HepG2 (cell line): Measurements from ENCODE around the gene CD300A. TPM values are rescaled to one million over a fixed set of nuclear protein-coding genes. Genes with fewer than 3 reads are reported as not detected.
A peak's percentile ranks its signal among the peaks of the same experiment; 100 is the strongest.

Experiments used
- CENPT ChIP-seq: sonication (generic); formaldehyde crosslinking; IDR thresholded peaks from 2 replicates; pipeline ENCODE4 v1.8.0; 2022; ENCODE audit warnings: low read depth, mild to moderate bottlenecking, moderate library complexity, missing genetic modification reagents
- DPF2 ChIP-seq: sonication (generic); formaldehyde crosslinking; IDR thresholded peaks from 2 replicates; pipeline ENCODE4 v1.4.0; 2020; ENCODE audit warnings: mild to moderate bottlenecking, low read depth, missing genetic modification reagents, borderline replicate concordance
- HDAC1 ChIP-seq: sonication (generic); formaldehyde crosslinking; IDR thresholded peaks from 2 replicates; pipeline ENCODE4 v1.5.1; 2020; ENCODE audit warnings: mild to moderate bottlenecking, missing genetic modification reagents
- HOXA7 ChIP-seq: sonication (generic); formaldehyde crosslinking; IDR thresholded peaks from 2 replicates; pipeline ENCODE4 v1.8.1; 2022; ENCODE audit warnings: mild to moderate bottlenecking, missing genetic modification reagents, moderate library complexity
- HOXA9 ChIP-seq: sonication (generic); formaldehyde crosslinking; IDR thresholded peaks from 2 replicates; pipeline ENCODE4 v1.8.1; 2022; ENCODE audit warnings: missing genetic modification reagents, mild to moderate bottlenecking, moderate library complexity, borderline replicate concordance
- KAT2B ChIP-seq: fragments of 150-350 bp; IDR thresholded peaks from 2 replicates; pipeline ENCODE4 v1.6.1; 2014; ENCODE audit warnings: low read depth, low read length, borderline replicate concordance
- KDM5A ChIP-seq: fragments of 200-600 bp; sonication (generic); IDR thresholded peaks from 2 replicates; pipeline ENCODE4 v1.7.0; 2018; ENCODE audit warnings: antibody characterized with exemption, mild to moderate bottlenecking, low read length, borderline replicate concordance
- KDM5B ChIP-seq: sonication (generic); formaldehyde crosslinking; IDR thresholded peaks from 2 replicates; pipeline ENCODE4 v1.4.0; 2020; ENCODE audit warnings: missing genetic modification reagents, mild to moderate bottlenecking, borderline replicate concordance
- KLF12 ChIP-seq: sonication (generic); formaldehyde crosslinking; IDR thresholded peaks from 2 replicates; pipeline ENCODE4 v1.4.0; 2020; ENCODE audit warnings: missing genetic modification reagents, borderline replicate concordance
- MTA3 ChIP-seq: sonication (generic); formaldehyde crosslinking; IDR thresholded peaks from 2 replicates; pipeline ENCODE4 v1.4.0; 2020; ENCODE audit warnings: missing genetic modification reagents
- NKX3-1 ChIP-seq: sonication (generic); formaldehyde crosslinking; IDR thresholded peaks from 2 replicates; pipeline ENCODE4 v1.5.0; 2020; ENCODE audit warnings: missing genetic modification reagents
- NRL ChIP-seq: sonication (generic); formaldehyde crosslinking; IDR thresholded peaks from 2 replicates; pipeline ENCODE4 v1.5.0; 2020; ENCODE audit warnings: missing genetic modification reagents, mild to moderate bottlenecking, moderate library complexity, borderline replicate concordance
- SAP130 ChIP-seq: IDR thresholded peaks from 2 replicates; pipeline ENCODE4 v1.6.1; 2016; ENCODE audit warnings: low read depth
- SNAI1 ChIP-seq: sonication (generic); formaldehyde crosslinking; IDR thresholded peaks from 2 replicates; pipeline ENCODE4 v1.5.0; 2020; ENCODE audit warnings: mild to moderate bottlenecking, missing genetic modification reagents, borderline replicate concordance
- TAF1 ChIP-seq: sonication (generic); formaldehyde crosslinking; IDR thresholded peaks from 2 replicates; pipeline ENCODE4 v1.4.0; 2020; ENCODE audit warnings: missing genetic modification reagents
- TCF7L2 ChIP-seq: IDR thresholded peaks from 2 replicates; pipeline ENCODE4 v1.6.1; 2011; ENCODE audit warnings: mild to moderate bottlenecking, low read depth, low read length, moderate library complexity
- ZBTB1 ChIP-seq: sonication (generic); formaldehyde crosslinking; IDR thresholded peaks from 2 replicates; pipeline ENCODE4 v1.4.0; 2020; ENCODE audit warnings: missing genetic modification reagents, borderline replicate concordance
- ZMYM2 ChIP-seq: sonication (generic); formaldehyde crosslinking; IDR thresholded peaks from 2 replicates; pipeline ENCODE4 v1.8.0; 2022; ENCODE audit warnings: mild to moderate bottlenecking, missing genetic modification reagents
- ZMYM4 ChIP-seq: sonication (generic); formaldehyde crosslinking; IDR thresholded peaks from 2 replicates; pipeline ENCODE4 v1.8.1; 2023; ENCODE audit warnings: mild to moderate bottlenecking, missing genetic modification reagents
- ZNF101 ChIP-seq: sonication (generic); formaldehyde crosslinking; IDR thresholded peaks from 2 replicates; pipeline ENCODE4 v1.4.0; 2020; ENCODE audit warnings: mild to moderate bottlenecking, low read depth, missing genetic modification reagents, borderline replicate concordance
- ZNF24 ChIP-seq: fragments of 450-650 bp; IDR thresholded peaks from 2 replicates; pipeline ENCODE4 v1.6.1; 2017; ENCODE audit warnings: antibody characterized with exemption, mild to moderate bottlenecking
- ZNF558 ChIP-seq: sonication (generic); formaldehyde crosslinking; IDR thresholded peaks from 2 replicates; pipeline ENCODE4 v1.9.0; 2022; ENCODE audit warnings: mild to moderate bottlenecking, missing genetic modification reagents, borderline replicate concordance
- ZNF670 ChIP-seq: sonication (generic); formaldehyde crosslinking; IDR thresholded peaks from 2 replicates; pipeline ENCODE4 v1.8.0; 2022; ENCODE audit warnings: mild to moderate bottlenecking, missing genetic modification reagents, borderline replicate concordance
- ZNF703 ChIP-seq: sonication (generic); formaldehyde crosslinking; IDR thresholded peaks from 2 replicates; pipeline ENCODE4 v1.5.1; 2020; ENCODE audit warnings: missing genetic modification reagents, mild to moderate bottlenecking, moderate library complexity, borderline replicate concordance
- ZNF709 ChIP-seq: sonication (generic); formaldehyde crosslinking; IDR thresholded peaks from 2 replicates; pipeline ENCODE4 v1.5.0; 2020; ENCODE audit warnings: mild to moderate bottlenecking, missing genetic modification reagents
- ZNF749 ChIP-seq: sonication (generic); formaldehyde crosslinking; IDR thresholded peaks from 2 replicates; pipeline ENCODE4 v1.8.0; 2022; ENCODE audit warnings: mild to moderate bottlenecking, missing genetic modification reagents, moderate library complexity, borderline replicate concordance
- ZNF773 ChIP-seq: sonication (generic); formaldehyde crosslinking; IDR thresholded peaks from 2 replicates; pipeline ENCODE4 v1.4.0; 2020; ENCODE audit warnings: missing genetic modification reagents, borderline replicate concordance
- ZNF841 ChIP-seq: sonication (generic); formaldehyde crosslinking; IDR thresholded peaks from 2 replicates; pipeline ENCODE4 v1.8.1; 2023; ENCODE audit warnings: missing genetic modification reagents, borderline replicate concordance
- polyA plus RNA-seq, 8 experiments: library from polyadenylated mRNA; depleted of rRNA in 3 of 8; stranded (reverse) in 7 of 8; unstranded in 1 of 8; fragments of >200 nt; fragmentation: Illumina TruSeq in 4 of 8; extraction: Trizol in 4 of 8; gene quantifications; 2 replicates each; pipeline versions ENCODE4 v1.2.1 to v1.2.3, GENCODE V29; 2011 to 2016; ENCODE audit warnings: low read depth in 4 of 8, missing spikeins in 1 of 8, mixed read lengths in 1 of 8; ENCODE audit not compliant: insufficient read depth in 1 of 8
- total RNA-seq, 5 experiments: library from RNA; depleted of rRNA; stranded (reverse); fragments of >200 nt; fragmentation: Illumina TruSeq; extraction: Trizol; gene quantifications; 2 replicates each; pipeline ENCODE4 v1.2.3, GENCODE V29; 2016; ENCODE audit warnings: low read depth in 1 of 5
- TF ChIP-seq, protein P1 (sequence below): sonication (generic); formaldehyde crosslinking; IDR thresholded peaks from 2 replicates; pipeline ENCODE4 v1.5.0; 2020; ENCODE audit warnings: mild to moderate bottlenecking, missing genetic modification reagents
- TF ChIP-seq, protein P2 (sequence below): sonication (generic); formaldehyde crosslinking; IDR thresholded peaks from 2 replicates; pipeline ENCODE4 v1.8.1; 2023; ENCODE audit warnings: missing genetic modification reagents, inconsistent platforms, borderline replicate concordance

CD300A gene
- total and polyA plus RNA-seq, 2 of the 13 experiments (the other 11 are each of a cell fraction or from before 2014, with no cell fraction given) = not detected

DNA sequence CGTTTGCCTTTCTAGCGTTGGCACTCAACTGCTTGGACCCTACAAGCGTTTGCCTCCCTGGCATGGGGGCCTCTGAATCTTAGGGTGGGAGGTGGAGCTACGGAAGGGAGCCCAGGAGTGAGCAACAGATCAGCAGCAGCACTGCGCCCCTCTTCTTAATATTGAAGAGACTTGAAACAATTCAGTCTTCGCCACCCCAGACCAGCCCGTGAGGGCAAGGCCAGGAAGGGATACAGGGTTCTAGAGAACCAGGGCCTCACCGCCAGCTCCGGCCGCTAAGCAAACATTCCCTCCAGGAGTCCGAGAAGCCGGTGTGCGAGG is 36.1 kb upstream of the CD300A start (continued):
- peak; percentile 62; the same call in 1 of the 2 replicates for TF ChIP-seq ZMYM4
- no peak for TF ChIP-seq TCF7L2
- TF ChIP-seq, protein P1, sequence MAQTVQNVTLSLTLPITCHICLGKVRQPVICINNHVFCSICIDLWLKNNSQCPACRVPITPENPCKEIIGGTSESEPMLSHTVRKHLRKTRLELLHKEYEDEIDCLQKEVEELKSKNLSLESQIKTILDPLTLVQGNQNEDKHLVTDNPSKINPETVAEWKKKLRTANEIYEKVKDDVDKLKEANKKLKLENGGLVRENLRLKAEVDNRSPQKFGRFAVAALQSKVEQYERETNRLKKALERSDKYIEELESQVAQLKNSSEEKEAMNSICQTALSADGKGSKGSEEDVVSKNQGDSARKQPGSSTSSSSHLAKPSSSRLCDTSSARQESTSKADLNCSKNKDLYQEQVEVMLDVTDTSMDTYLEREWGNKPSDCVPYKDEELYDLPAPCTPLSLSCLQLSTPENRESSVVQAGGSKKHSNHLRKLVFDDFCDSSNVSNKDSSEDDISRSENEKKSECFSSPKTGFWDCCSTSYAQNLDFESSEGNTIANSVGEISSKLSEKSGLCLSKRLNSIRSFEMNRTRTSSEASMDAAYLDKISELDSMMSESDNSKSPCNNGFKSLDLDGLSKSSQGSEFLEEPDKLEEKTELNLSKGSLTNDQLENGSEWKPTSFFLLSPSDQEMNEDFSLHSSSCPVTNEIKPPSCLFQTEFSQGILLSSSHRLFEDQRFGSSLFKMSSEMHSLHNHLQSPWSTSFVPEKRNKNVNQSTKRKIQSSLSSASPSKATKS (CRISPR knock-in tag) = 0 out of 2 replicates have a peak, but pooled peaks have one; percentile 25
- TF ChIP-seq TAF1 (CRISPR knock-in tag) = no peak; the same call in 1 of the 2 replicates
- no peak; the same call in 1 of the 2 replicates for TF ChIP-seq NRL (CRISPR knock-in tag)
- TF ChIP-seq ZNF558 (CRISPR knock-in tag) = 0 out of 2 replicates have a peak, but pooled peaks have one; percentile 8
- no peak for TF ChIP-seq HOXA9
- no peak for TF ChIP-seq CENPT (CRISPR knock-in tag)
- TF ChIP-seq ZNF24 = no peak
- TF ChIP-seq, protein P2, sequence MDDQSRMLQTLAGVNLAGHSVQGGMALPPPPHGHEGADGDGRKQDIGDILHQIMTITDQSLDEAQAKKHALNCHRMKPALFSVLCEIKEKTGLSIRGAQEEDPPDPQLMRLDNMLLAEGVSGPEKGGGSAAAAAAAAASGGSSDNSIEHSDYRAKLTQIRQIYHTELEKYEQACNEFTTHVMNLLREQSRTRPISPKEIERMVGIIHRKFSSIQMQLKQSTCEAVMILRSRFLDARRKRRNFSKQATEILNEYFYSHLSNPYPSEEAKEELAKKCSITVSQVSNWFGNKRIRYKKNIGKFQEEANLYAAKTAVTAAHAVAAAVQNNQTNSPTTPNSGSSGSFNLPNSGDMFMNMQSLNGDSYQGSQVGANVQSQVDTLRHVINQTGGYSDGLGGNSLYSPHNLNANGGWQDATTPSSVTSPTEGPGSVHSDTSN (CRISPR knock-in tag) = no peak; the same call in 1 of the 2 replicates
- no peak for TF ChIP-seq SNAI1 (CRISPR knock-in tag)
- TF ChIP-seq ZBTB1 (CRISPR knock-in tag) = no peak
- no peak for TF ChIP-seq ZNF773 (CRISPR knock-in tag)
- TF ChIP-seq ZNF101 (CRISPR knock-in tag) = no peak
- 0 out of 2 replicates have a peak, but pooled peaks have one; percentile 43 for TF ChIP-seq KDM5A
- no peak for TF ChIP-seq HDAC1 (CRISPR knock-in tag)
- TF ChIP-seq SAP130 = peak; percentile 84; the same call in 1 of the 2 replicates
- TF ChIP-seq ZNF709 (CRISPR knock-in tag) = peak; percentile 91; the same call in 1 of the 2 replicates
- 0 out of 2 replicates have a peak, but pooled peaks have one; percentile 7 for TF ChIP-seq ZNF749 (CRISPR knock-in tag)
- TF ChIP-seq MTA3 (CRISPR knock-in tag) = no peak
- no peak for TF ChIP-seq DPF2
- TF ChIP-seq ZNF703 = no peak
- no peak for TF ChIP-seq ZNF841 (CRISPR knock-in tag)
- no peak for TF ChIP-seq NKX3-1
- TF ChIP-seq ZMYM2 (CRISPR knock-in tag) = no peak
- TF ChIP-seq KAT2B = no peak
- no peak for TF ChIP-seq HOXA7
- no peak for TF ChIP-seq KLF12 (CRISPR knock-in tag)
- peak; percentile 53; the same call in 1 of the 2 replicates for TF ChIP-seq KDM5B (CRISPR knock-in tag)
- no peak; the same call in 1 of the 2 replicates for TF ChIP-seq ZNF670 (CRISPR knock-in tag)
